Breast epithelium (tissue), 4 donors: ENCODE results near the gene CLEC18A. TPM values are rescaled to one million over a fixed set of nuclear protein-coding genes. Genes with fewer than 3 reads are reported as not detected.
"Not testable (repeated sequence)": the region's sequence is repeated elsewhere in the genome, so short reads cannot be mapped to it uniquely, and the experiment has no call there.

Experiments
- DNase-seq, 2 donors: peaks; one replicate each; pipeline ENCODE4 v3.0.0-alpha.2; 2019; ENCODE audit warnings: low spot score in 2 of 2
- H3K27ac ChIP-seq, 2 donors: fragments of 200-600 bp; sonication (generic) in 1 of 2; one replicate each; pipeline ENCODE4 v1.5.1; 2016 to 2019; ENCODE audit warnings: mild to moderate bottlenecking in 1 of 2
- H3K27me3 ChIP-seq, 2 donors: fragments of 200-600 bp; sonication (generic) in 1 of 2; one replicate each; pipeline versions ENCODE4 v1.5.1 to v1.6.0; 2017 to 2019; ENCODE audit warnings: control low read depth in 1 of 2, mild to moderate bottlenecking in 1 of 2
- H3K36me3 ChIP-seq: fragments of 200-600 bp; one replicate; pipeline ENCODE4 v1.5.1; 2019
- H3K4me1 ChIP-seq, 2 donors: fragments of 200-600 bp; sonication (generic); one replicate each; pipeline ENCODE4 v1.5.1; 2016 to 2019; ENCODE audit warnings: control low read depth in 1 of 2
- H3K4me3 ChIP-seq, 3 donors: fragments of 200-600 bp; sonication (generic); 1 replicate in 2 of 3; 2 replicates in 1 of 3; pipeline ENCODE4 v1.5.1; 2016 to 2019; ENCODE audit warnings: mild to moderate bottlenecking in 3 of 3, moderate library complexity in 2 of 3
- H3K9me3 ChIP-seq, 2 donors: fragments of 200-600 bp; sonication (generic) in 1 of 2; one replicate each; pipeline ENCODE4 v1.5.1; 2016 to 2019; ENCODE audit warnings: control low read depth in 1 of 2
- intact Hi-C: fragments of 100-400 bp; cut with DNase I; formaldehyde crosslinking; loops from one replicate; pipeline ENCODE4 v1.15.1; 2023; ENCODE audit warnings: low total_unique reads
- total RNA-seq, 3 donors: library from RNA; depleted of rRNA; stranded (reverse); fragments of >200 nt; gene quantifications; one replicate each; pipeline ENCODE4 v1.1.0, GENCODE V29; 2016

Gene CLEC18A
- total RNA-seq, 3 donors from 2014 or later = 0.80 to 1.3 (median 1.0) TPM

DNA sequence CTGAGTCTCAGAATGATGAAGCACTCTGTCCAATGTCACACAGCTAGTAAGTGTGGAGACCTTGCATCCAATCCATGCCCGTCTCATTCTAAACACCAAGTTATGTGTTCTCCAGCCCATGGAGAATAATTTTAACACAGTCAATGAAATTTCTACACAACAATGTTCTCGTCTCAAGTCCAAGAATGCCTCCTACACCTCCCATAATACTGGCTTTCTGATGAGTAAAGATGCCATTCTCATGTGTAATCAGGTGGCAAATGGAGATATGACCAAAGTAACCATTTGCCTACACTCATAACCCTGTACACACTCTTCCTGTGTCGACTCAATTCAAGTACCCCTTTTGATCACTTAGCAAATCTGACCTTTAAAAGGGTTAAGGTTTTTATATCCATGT, 46.8 kb downstream of the CLEC18A start:
- H3K27ac ChIP-seq, H3K4me3 ChIP-seq, intact Hi-C loops, H3K4me1 ChIP-seq, H3K36me3 ChIP-seq, H3K27me3 ChIP-seq, DNase-seq, H3K9me3 ChIP-seq: not testable (repeated sequence)

DNA sequence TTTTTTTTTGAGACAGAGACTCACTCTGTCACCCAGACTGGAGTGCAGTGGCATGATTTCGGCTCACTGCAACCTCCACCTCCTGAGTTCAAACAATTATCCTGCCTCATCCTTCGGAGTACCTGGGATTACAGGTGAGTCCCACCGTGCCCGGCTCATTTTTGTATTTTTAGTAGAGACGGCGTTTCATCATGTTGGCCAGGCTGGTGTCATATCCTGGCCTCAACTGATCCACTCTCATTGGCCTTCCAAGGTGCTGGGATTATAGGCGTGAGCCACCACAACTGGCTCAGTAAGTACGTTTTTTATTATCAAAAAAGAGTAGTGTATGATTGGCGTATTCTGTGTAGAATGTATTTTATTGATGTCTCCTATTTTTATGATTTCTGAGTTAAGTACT, 48.7 kb downstream of the CLEC18A start:
- H3K36me3 ChIP-seq, DNase-seq, intact Hi-C loops, H3K27me3 ChIP-seq, H3K4me1 ChIP-seq, H3K4me3 ChIP-seq, H3K9me3 ChIP-seq, H3K27ac ChIP-seq: not testable (repeated sequence)

DNA sequence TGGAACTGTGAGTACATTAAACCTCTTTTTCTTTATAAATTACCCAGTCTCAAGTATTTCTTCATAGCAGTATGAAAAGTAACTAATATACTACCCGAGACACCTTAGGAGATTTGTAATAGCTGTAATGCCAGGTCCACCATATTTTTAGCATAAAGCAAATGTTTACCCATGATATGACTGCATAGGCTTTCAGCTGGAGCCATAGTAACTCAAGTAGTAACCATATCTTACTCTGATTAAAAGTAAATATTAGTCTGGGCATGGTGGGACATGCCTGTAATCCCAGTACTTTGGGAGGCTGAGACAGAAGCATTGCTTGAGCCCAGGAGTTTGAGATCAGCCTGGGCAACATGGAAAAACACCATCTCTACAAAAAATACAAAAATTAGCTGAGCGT, 52.4 kb downstream of the CLEC18A start:
- DNase-seq, intact Hi-C loops, H3K27me3 ChIP-seq, H3K36me3 ChIP-seq, H3K4me3 ChIP-seq, H3K27ac ChIP-seq, H3K9me3 ChIP-seq, H3K4me1 ChIP-seq: not testable (repeated sequence)

DNA sequence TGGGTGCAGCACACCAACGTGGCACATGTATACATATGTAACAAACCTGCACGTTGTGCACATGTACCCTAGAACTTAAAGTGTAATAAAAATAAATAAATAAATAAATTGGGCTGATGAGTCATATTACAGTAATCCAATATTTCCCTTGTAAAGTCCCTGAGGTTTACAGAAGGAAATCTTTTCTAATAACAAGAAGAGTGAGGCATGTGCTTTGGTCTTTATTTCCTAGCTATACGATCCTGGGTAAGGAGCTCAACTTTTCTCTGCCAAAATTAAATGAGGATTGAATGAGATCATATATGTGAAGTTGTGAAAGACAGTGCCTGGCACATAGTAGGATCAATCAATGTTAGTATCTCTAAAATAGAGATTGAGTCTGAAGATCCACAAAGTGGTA, 57.5 kb downstream of the CLEC18A start:
- H3K36me3 ChIP-seq, H3K9me3 ChIP-seq, intact Hi-C loops, H3K27ac ChIP-seq, H3K4me1 ChIP-seq, DNase-seq, H3K4me3 ChIP-seq, H3K27me3 ChIP-seq: not testable (repeated sequence)

DNA sequence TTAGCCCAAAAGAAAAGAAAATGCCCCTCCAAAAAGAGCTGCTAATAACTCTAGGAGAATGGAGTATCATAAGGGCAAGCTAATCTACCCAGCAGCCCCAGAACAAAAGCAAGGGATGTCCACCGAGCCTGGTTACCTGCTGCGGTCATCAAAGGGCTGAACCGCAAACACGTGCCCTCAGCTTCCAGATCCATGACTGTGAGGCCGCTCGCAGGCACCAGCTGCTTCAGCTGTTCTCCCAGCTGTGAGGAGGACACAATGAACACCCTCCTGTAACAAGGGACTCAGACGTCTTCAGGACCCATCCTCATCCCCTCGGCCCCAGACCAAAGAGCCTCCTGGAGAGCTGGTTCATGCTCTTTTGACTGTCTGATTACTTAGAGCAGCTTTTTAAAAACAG, 59.5 kb downstream of the CLEC18A start:
- H3K36me3 ChIP-seq, H3K4me3 ChIP-seq, H3K9me3 ChIP-seq, H3K4me1 ChIP-seq, H3K27me3 ChIP-seq, DNase-seq, H3K27ac ChIP-seq, intact Hi-C loops: not testable (repeated sequence)

DNA sequence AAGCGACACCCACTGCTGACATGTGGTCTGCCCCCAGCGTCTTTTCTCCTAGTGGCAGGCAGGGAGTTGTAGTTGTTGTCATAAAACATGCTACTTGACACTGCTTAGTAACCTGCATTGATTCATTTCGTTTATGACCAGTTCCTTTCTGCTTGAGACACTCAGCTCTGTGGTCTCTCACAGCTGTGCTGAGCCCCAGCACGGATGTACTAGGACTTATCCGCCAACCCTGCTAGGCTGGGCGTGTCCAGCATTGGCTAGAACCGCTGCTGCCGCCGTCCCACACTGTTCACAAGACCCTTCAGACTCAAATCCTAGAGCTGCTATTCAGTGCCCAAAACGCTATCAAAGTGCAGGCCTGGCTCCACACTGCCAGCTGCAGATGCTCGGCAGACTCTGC, 60.0 kb downstream of the CLEC18A start:
- DNase-seq, intact Hi-C loops, H3K27ac ChIP-seq, H3K9me3 ChIP-seq, H3K27me3 ChIP-seq, H3K4me1 ChIP-seq, H3K36me3 ChIP-seq, H3K4me3 ChIP-seq: not testable (repeated sequence)

DNA sequence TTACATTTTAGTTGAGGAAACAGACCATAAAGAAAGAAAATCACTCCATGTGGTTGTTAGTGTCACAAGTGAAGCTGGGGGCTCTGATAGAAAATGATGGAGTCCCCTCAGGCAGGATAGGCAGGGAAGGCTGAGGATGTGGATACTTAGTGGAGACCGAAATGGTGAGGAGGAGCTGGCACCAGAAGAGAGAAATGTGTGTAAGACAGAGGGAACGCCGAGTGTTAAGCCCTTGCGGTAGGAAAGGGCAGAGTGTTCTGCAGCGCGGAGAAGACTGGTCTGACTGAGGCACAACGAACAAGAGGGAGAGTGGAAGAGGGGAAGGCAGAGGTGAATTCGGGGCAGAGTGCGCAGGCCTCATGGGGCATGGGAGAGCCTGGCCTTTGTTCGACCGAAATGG, 61.2 kb downstream of the CLEC18A start:
- H3K4me1 ChIP-seq, intact Hi-C loops, DNase-seq, H3K36me3 ChIP-seq, H3K27me3 ChIP-seq, H3K9me3 ChIP-seq, H3K27ac ChIP-seq, H3K4me3 ChIP-seq: not testable (repeated sequence)

DNA sequence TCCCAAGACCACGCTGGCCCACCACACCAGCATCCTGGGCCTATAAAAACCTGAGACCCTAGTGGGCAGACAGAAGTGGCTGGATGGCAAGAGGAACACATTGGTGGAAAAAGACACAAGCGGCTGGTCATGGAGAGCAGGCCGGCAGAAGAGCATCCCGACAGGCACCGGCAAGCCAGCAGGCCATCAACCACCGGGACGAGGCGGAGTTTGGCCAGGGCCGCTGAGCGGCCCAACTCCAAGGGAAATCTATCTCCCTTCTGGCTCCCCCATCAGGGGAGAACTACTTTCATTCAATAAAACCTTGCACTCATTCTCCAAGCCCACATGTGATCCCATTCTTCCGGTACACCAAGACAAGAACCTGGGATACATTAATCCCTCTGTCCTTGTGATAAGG, 61.8 kb downstream of the CLEC18A start:
- H3K9me3 ChIP-seq, H3K4me3 ChIP-seq, H3K36me3 ChIP-seq, H3K4me1 ChIP-seq, H3K27me3 ChIP-seq, DNase-seq, H3K27ac ChIP-seq, intact Hi-C loops: not testable (repeated sequence)

Other genes starting within 250 kb of the CLEC18A start
- gene NQO1, start 224.8 kb upstream of the CLEC18A start, total RNA-seq = 100 to 1,000 TPM; 116 to 188 (median 133) TPM
- 10 to 100 TPM; 41.6 to 45.8 (median 41.8) TPM for gene NOB1, start 196.4 kb upstream of the CLEC18A start, total RNA-seq
- 10 to 100 TPM; 34.1 to 46.5 (median 34.7) TPM for gene WWP2, start 189.0 kb upstream of the CLEC18A start, total RNA-seq
- 10 to 100 TPM; 18.7 to 25.0 (median 24.1) TPM for gene PDPR, start 163.0 kb downstream of the CLEC18A start, total RNA-seq
- gene CLEC18C, start 222.5 kb downstream of the CLEC18A start, total RNA-seq = under 1 TPM in 2 of 3 donors, not detected in 1; 0.15 to 0.66 TPM